A549 (cell line): ENCODE data around the gene RBSN. TPM values are rescaled to one million over a fixed set of nuclear protein-coding genes. Genes with fewer than 3 reads are reported as not detected.

ENCODE experiments used
- ATAC-seq, 2 experiments: fragments of 200-7000 bp in 1 of 2; fragments of >200 bp in 1 of 2; cut with Nextera tagmentation in 1 of 2; cut with Tn5 transposase in 1 of 2; 3 replicates each; pipeline versions ENCODE4 v1.8.0 to v1.9.1; 2018 to 2020; ENCODE audit warnings: mild to moderate bottlenecking in 1 of 2, moderate library complexity in 1 of 2
- CTCF ChIA-PET: fragments of 300-600 bp; sonication (Branson Sonifier 250); formaldehyde crosslinking; extraction: SDS; loops from one replicate; lab custom pipeline; 2021; ENCODE audit warnings: antibody characterized with exemption, inconsistent platforms; lab: Yijun Ruan, JAX
- POLR2A ChIA-PET: fragments of 350-600 bp; formaldehyde crosslinking; extraction: SDS; loops from one replicate; lab custom pipeline; 2021; ENCODE audit warnings: antibody characterized with exemption, inconsistent platforms; lab: Yijun Ruan, JAX
- DNase-seq, 2 experiments: peaks; one replicate each; pipeline versions ENCODE4 v3.0.0 to v3.0.0-alpha.2; 2011 to 2016; ENCODE audit warnings: low read depth in 1 of 2, low spot score in 1 of 2
- FAIRE-seq: peaks from 2 replicates; lab custom pipeline; 2011; peaks lifted over from hg19 to GRCh38; lab: Jason Lieb, UNC
- H3K27ac ChIP-seq, 2 experiments: fragments of >200 bp; sonication (Bioruptor Twin); formaldehyde crosslinking; 3 replicates each; pipeline ENCODE4 v1.5.1; 2016 to 2017
- H3K4me1 ChIP-seq: fragments of >200 bp; sonication (Bioruptor Twin); formaldehyde crosslinking; 3 replicates; pipeline ENCODE4 v1.6.1; 2016
- H3K4me2 ChIP-seq: fragments of >200 bp; sonication (Bioruptor Twin); formaldehyde crosslinking; 3 replicates; pipeline ENCODE4 v1.6.1; 2016
- H3K4me3 ChIP-seq: fragments of >200 bp; sonication (Bioruptor Twin); formaldehyde crosslinking; 3 replicates; pipeline ENCODE4 v1.5.1; 2016
- H3K9me3 ChIP-seq: fragments of >200 bp; sonication (Bioruptor Twin); formaldehyde crosslinking; 3 replicates; pipeline ENCODE4 v1.6.1; 2016
- BHLHE40 ChIP-seq: IDR thresholded peaks from 2 replicates; pipeline ENCODE4 v1.6.1; 2012; ENCODE audit warnings: low read depth, low read length, inconsistent platforms
- FOSB ChIP-seq: fragments of 250-450 bp; sonication (Bioruptor Pico); IDR thresholded peaks from 2 replicates; pipeline ENCODE4 v1.5.0; 2020; ENCODE audit warnings: mild to moderate bottlenecking, moderate library complexity
- HEYL ChIP-seq: fragments of 250-450 bp; sonication (Bioruptor Pico); IDR thresholded peaks from 2 replicates; pipeline ENCODE4 v1.8.0; 2021; ENCODE audit warnings: mild to moderate bottlenecking, moderate library complexity
- KDM5A ChIP-seq: fragments of 200-600 bp; sonication (generic); IDR thresholded peaks from 2 replicates; pipeline ENCODE4 v1.6.1; 2016; ENCODE audit warnings: antibody characterized with exemption, mild to moderate bottlenecking
- NFE2L2 ChIP-seq: fragments of 150-350 bp; conservative IDR thresholded peaks from 2 replicates; pipeline ENCODE4 v1.6.1; 2014; ENCODE audit warnings: low read length
- NR3C1 ChIP-seq: fragments of >200 bp; sonication (Bioruptor Twin); formaldehyde crosslinking; IDR thresholded peaks from 3 replicates; pipeline ENCODE4 v1.6.1; 2017
- POLR2AphosphoS2 ChIP-seq: conservative IDR thresholded peaks from 2 replicates; pipeline ENCODE4 v1.6.1; 2012; ENCODE audit warnings: low read length, improper control_type of control experiment, inconsistent platforms
- RNF2 ChIP-seq: fragments of 200-600 bp; sonication (generic); IDR thresholded peaks from 2 replicates; pipeline ENCODE4 v1.6.1; 2016; ENCODE audit warnings: low read depth, mild to moderate bottlenecking, antibody characterized with exemption, moderate library complexity, borderline replicate concordance
- ZC3H11A ChIP-seq: fragments of 450-650 bp; IDR thresholded peaks from 2 replicates; pipeline ENCODE4 v1.6.1; 2014; ENCODE audit warnings: antibody characterized with exemption, mild to moderate bottlenecking
- ZFP36 ChIP-seq: fragments of 450-650 bp; IDR thresholded peaks from 2 replicates; pipeline ENCODE4 v1.6.1; 2014; ENCODE audit warnings: borderline replicate concordance; ENCODE audit not compliant: partially characterized antibody
- WGBS: methylation state at CpG from one replicate; pipeline ENCODE4 v1.1.6; 2017; ENCODE audit errors: missing lambda C conversion rate; 5-methylcytosine and 5-hydroxymethylcytosine counted together
- polyA plus RNA-seq, 4 experiments: library from polyadenylated mRNA; depleted of rRNA in 3 of 4; stranded (reverse); fragments of >200 nt; fragmentation: RNase III in 1 of 4; extraction: RNeasy Plus Mini Kit Qiagen cat#74134 plus additional on column Dnase treatment in 1 of 4; gene quantifications; 2 replicates in 3 of 4; 3 replicates in 1 of 4; pipeline ENCODE4 v1.2.3, GENCODE V29; 2011 to 2017
- TF ChIP-seq, protein P1 (sequence below): IDR thresholded peaks from 2 replicates; pipeline ENCODE4 v1.6.1; 2012
- TF ChIP-seq, protein P2 (sequence below): fragments of 250-450 bp; sonication (Bioruptor Pico); IDR thresholded peaks from 2 replicates; pipeline ENCODE4 v1.5.0; 2021; ENCODE audit warnings: mild to moderate bottlenecking, moderate library complexity, borderline replicate concordance
- TF ChIP-seq, protein P3 (sequence below): IDR thresholded peaks from 2 replicates; pipeline ENCODE4 v1.6.1; 2012
- TF ChIP-seq, protein P4 (sequence below): IDR thresholded peaks from 2 replicates; pipeline ENCODE4 v1.6.1; 2012; ENCODE audit warnings: low read depth, borderline replicate concordance
- TF ChIP-seq, protein P5 (sequence below): fragments of 200-600 bp; sonication (generic); IDR thresholded peaks from 2 replicates; pipeline ENCODE4 v1.6.1; 2016; ENCODE audit warnings: antibody characterized with exemption, mild to moderate bottlenecking, moderate library complexity

Gene RBSN
- polyA plus RNA-seq, 2 of the 4 experiments (the other 2 are of a cell fraction) = 9.5 to 14.9 TPM

DNA sequence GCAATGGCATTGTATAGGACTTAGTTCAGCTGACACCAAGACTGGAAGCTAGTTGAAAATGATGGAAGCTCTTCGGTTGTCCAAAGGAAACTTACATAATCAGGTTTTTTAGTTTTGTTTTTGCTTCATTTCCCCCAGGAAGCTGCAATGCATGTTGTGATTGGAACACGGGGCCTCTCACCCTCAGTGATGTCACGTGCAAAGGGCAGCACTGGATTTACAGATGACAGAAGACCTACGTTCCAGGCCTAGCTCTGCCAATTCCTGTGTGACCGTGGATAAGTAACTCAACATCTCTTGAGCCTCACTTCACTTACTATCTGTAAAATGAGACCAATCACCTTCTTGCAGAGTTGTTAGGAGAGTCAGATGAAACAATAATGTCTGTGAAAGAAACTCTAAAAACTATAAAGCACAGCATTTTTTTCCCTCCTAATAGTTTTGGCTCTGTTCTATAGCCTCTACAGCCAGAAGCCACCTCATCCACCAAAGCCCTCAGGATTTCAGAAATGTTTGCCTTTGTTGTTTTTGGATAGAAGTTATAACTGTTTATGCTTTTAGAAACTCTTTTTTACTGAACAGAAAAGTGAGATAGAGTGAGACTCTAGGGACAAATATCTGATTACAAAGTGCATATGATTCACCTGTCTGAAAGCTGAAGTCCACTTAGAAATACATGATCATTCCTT is 4.6 kb downstream of the RBSN start:
- ATAC-seq (no peak), DNase-seq (no peak), FAIRE-seq (no peak)
- peaks cover 6% of the 10 kb centered on the region; the same call in 2 of the 3 replicates for H3K4me1 ChIP-seq
- no peaks in the 10 kb centered on the region for H3K9me3 ChIP-seq
- no peak overlapping the region for H3K27ac ChIP-seq
- POLR2A ChIA-PET = no interaction called here
- no peak overlapping the region for H3K4me3 ChIP-seq
- 90% methylated on average over 5 of the region's 5 CpGs for WGBS
- H3K4me2 ChIP-seq = no peak overlapping the region
- TF ChIP-seq NFE2L2 (no peak), ZC3H11A (no peak), HEYL (CRISPR knock-in tag) (no peak), BHLHE40 (no peak), FOSB (no peak), POLR2AphosphoS2 (no peak), RNF2 (no peak), KDM5A (no peak), ZFP36 (no peak)
- TF ChIP-seq, protein P1, sequence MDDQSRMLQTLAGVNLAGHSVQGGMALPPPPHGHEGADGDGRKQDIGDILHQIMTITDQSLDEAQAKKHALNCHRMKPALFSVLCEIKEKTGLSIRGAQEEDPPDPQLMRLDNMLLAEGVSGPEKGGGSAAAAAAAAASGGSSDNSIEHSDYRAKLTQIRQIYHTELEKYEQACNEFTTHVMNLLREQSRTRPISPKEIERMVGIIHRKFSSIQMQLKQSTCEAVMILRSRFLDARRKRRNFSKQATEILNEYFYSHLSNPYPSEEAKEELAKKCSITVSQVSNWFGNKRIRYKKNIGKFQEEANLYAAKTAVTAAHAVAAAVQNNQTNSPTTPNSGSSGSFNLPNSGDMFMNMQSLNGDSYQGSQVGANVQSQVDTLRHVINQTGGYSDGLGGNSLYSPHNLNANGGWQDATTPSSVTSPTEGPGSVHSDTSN = no peak
- TF ChIP-seq, protein P2, sequence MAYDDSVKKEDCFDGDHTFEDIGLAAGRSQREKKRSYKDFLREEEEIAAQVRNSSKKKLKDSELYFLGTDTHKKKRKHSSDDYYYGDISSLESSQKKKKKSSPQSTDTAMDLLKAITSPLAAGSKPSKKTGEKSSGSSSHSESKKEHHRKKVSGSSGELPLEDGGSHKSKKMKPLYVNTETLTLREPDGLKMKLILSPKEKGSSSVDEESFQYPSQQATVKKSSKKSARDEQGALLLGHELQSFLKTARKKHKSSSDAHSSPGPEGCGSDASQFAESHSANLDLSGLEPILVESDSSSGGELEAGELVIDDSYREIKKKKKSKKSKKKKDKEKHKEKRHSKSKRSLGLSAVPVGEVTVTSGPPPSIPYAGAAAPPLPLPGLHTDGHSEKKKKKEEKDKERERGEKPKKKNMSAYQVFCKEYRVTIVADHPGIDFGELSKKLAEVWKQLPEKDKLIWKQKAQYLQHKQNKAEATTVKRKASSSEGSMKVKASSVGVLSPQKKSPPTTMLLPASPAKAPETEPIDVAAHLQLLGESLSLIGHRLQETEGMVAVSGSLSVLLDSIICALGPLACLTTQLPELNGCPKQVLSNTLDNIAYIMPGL (CRISPR knock-in tag) = no peak
- TF ChIP-seq, protein P3, sequence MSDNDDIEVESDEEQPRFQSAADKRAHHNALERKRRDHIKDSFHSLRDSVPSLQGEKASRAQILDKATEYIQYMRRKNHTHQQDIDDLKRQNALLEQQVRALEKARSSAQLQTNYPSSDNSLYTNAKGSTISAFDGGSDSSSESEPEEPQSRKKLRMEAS = no peak
- TF ChIP-seq, protein P4, sequence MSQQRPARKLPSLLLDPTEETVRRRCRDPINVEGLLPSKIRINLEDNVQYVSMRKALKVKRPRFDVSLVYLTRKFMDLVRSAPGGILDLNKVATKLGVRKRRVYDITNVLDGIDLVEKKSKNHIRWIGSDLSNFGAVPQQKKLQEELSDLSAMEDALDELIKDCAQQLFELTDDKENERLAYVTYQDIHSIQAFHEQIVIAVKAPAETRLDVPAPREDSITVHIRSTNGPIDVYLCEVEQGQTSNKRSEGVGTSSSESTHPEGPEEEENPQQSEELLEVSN = no peak
- TF ChIP-seq, protein P5, sequence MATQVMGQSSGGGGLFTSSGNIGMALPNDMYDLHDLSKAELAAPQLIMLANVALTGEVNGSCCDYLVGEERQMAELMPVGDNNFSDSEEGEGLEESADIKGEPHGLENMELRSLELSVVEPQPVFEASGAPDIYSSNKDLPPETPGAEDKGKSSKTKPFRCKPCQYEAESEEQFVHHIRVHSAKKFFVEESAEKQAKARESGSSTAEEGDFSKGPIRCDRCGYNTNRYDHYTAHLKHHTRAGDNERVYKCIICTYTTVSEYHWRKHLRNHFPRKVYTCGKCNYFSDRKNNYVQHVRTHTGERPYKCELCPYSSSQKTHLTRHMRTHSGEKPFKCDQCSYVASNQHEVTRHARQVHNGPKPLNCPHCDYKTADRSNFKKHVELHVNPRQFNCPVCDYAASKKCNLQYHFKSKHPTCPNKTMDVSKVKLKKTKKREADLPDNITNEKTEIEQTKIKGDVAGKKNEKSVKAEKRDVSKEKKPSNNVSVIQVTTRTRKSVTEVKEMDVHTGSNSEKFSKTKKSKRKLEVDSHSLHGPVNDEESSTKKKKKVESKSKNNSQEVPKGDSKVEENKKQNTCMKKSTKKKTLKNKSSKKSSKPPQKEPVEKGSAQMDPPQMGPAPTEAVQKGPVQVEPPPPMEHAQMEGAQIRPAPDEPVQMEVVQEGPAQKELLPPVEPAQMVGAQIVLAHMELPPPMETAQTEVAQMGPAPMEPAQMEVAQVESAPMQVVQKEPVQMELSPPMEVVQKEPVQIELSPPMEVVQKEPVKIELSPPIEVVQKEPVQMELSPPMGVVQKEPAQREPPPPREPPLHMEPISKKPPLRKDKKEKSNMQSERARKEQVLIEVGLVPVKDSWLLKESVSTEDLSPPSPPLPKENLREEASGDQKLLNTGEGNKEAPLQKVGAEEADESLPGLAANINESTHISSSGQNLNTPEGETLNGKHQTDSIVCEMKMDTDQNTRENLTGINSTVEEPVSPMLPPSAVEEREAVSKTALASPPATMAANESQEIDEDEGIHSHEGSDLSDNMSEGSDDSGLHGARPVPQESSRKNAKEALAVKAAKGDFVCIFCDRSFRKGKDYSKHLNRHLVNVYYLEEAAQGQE = no peak
- CTCF ChIA-PET = interaction anchor here (8.2 kb wide), 1 partner anchor 14 kb away, joined by 46 read pairs; no protein-coding TSS in a partner anchor

DNA sequence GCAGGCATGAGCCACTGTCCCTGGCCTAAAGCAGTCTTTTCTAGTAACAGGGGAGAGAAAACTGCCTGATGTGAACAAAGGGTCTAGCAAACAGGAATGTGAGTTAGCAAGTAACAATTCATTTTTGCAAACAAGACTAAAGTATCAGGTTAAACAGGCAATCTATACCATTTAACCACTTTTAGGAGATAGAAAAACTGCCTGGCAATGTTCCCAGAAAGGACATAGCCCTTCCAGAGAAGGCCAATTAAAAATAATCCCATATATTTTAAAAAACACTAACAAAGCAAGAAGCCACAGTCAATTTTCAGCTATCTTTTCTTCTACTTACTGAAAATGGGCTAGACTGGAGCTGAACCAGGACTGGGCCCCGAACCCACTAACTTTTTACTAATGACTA is 6.3 kb downstream of the RBSN start:
- H3K27ac ChIP-seq = no peak overlapping the region
- POLR2A ChIA-PET = no interaction called here
- H3K9me3 ChIP-seq = no peaks in the 10 kb centered on the region
- CTCF ChIA-PET = interaction anchor here (8.2 kb wide), 1 partner anchor 16 kb away, joined by 46 read pairs; no protein-coding TSS in a partner anchor
- H3K4me1 ChIP-seq = peaks cover 2% of the 10 kb centered on the region; the same call in 2 of the 3 replicates
- no peak for TF ChIP-seq NR3C1
- no peak overlapping the region for H3K4me2 ChIP-seq
- no peak overlapping the region for H3K4me3 ChIP-seq
- ATAC-seq (no peak), DNase-seq (no peak), FAIRE-seq (no peak)
- 92% methylated on average over 1 of the region's 1 CpG for WGBS
